ENCODE measurements around the gene DNAH2.

DNA sequence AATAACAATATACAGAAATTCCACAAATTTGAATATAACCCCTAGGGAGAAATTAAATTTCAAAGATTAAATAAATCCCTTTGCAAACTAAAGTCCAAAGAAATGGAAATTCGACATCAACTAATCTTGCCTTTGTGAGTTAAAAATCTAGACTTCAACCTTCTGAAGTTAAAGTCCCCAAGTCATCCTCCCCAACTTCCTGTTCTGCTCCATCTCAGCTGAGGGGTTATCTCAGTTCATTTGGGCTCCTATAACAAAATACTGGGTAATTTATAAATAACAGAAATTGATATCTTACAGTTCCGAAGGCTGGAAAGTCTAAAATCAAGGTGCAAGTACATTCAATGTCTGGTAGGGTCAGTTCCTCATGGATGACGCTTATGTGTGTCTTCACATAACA is 93.7 kb downstream of the DNAH2 start:
- TF ChIP-seq, protein P1, sequence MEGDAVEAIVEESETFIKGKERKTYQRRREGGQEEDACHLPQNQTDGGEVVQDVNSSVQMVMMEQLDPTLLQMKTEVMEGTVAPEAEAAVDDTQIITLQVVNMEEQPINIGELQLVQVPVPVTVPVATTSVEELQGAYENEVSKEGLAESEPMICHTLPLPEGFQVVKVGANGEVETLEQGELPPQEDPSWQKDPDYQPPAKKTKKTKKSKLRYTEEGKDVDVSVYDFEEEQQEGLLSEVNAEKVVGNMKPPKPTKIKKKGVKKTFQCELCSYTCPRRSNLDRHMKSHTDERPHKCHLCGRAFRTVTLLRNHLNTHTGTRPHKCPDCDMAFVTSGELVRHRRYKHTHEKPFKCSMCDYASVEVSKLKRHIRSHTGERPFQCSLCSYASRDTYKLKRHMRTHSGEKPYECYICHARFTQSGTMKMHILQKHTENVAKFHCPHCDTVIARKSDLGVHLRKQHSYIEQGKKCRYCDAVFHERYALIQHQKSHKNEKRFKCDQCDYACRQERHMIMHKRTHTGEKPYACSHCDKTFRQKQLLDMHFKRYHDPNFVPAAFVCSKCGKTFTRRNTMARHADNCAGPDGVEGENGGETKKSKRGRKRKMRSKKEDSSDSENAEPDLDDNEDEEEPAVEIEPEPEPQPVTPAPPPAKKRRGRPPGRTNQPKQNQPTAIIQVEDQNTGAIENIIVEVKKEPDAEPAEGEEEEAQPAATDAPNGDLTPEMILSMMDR (IDR thresholded peaks at IDR 0.05): no peak
- no peak for TF ChIP-seq POLR2A (IDR thresholded peaks at IDR 0.05)

All from testis (tissue), 2 donors.